ENCODE results near the gene DTX3. TPM values are rescaled to one million over a fixed set of nuclear protein-coding genes. Genes with fewer than 3 reads are reported as not detected.

Gene DTX3
- total RNA-seq, 1 experiment from 2014 or later: 61.7 TPM

- no peaks in the 10 kb centered on the region for H3K9me3 ChIP-seq (ENCODE audit: low read depth, low read length, poor library complexity, severe bottlenecking)
- peak within 1 kb of the TSS; percentile 78 for H3K4me3 ChIP-seq (ENCODE audit: low read depth, low read length, poor library complexity, severe bottlenecking)
- intact Hi-C loops (cut with micrococcal nuclease; ENCODE audit: unreplicated experiment): no loop called here
- no peak for TF ChIP-seq CTCF (conservative IDR thresholded peaks at IDR 0.05; ENCODE audit: low read depth, low read length)
- TF ChIP-seq EZH2 (IDR thresholded peaks at IDR 0.05; ENCODE audit: borderline replicate concordance, low read depth, low read length, poor library complexity, severe bottlenecking): no peak
- peaks cover 20% of the 10 kb centered on the region for H3K4me1 ChIP-seq (ENCODE audit: insufficient read depth, low read length, poor library complexity, severe bottlenecking)
- peaks cover 13% of the 10 kb centered on the region for H3K36me3 ChIP-seq (ENCODE audit: insufficient read depth, low read length, poor library complexity, severe bottlenecking)
- peak within 1 kb of the TSS; percentile 92 for H3K27ac ChIP-seq (ENCODE audit: low read depth, low read length, poor library complexity, severe bottlenecking)
- H3K27me3 ChIP-seq (replicated peaks; ENCODE audit: insufficient read depth, low read depth, low read length, poor library complexity): no peaks in the 10 kb centered on the region
- POLR2A ChIA-PET (ENCODE audit: low non-redundant PET): interaction anchor here (0.5 to 0.6 kb wide), 2 partner anchors 133 to 187 kb away, joined by 3 to 9 read pairs; partner anchors contain the start of gene TSPAN31
- BruUV-seq (replicated peaks): no TSS peak
- CTCF ChIA-PET: interaction anchor here (1.0 kb wide), 1 partner anchor 27 kb away, joined by 3 read pairs; no protein-coding TSS in a partner anchor
- DNase-seq (ENCODE audit: low spot score): peak; percentile 78
These were observed 6.6 kb downstream of the DTX3 start, which contains the start of gene ARHGEF25 for GRCh38 chr12:57611108-57611826. Gene ARHGEF25 (plus strand): TSS chr12:57611435. CDS start chr12:57611895, 460 bp downstream.

GRCh38 chr12:57611827-57612710, 7.4 kb downstream of the DTX3 start:
- peaks cover 13% of the 10 kb centered on the region for H3K36me3 ChIP-seq (ENCODE audit: insufficient read depth, low read length, poor library complexity, severe bottlenecking)
- BruUV-seq (replicated peaks): TSS peak; percentile 62
- TF ChIP-seq EZH2 (IDR thresholded peaks at IDR 0.05; ENCODE audit: borderline replicate concordance, low read depth, low read length, poor library complexity, severe bottlenecking) (no peak), CTCF (conservative IDR thresholded peaks at IDR 0.05; ENCODE audit: low read depth, low read length) (no peak)
- H3K4me3 ChIP-seq (ENCODE audit: low read depth, low read length, poor library complexity, severe bottlenecking): peak overlapping the region; percentile 78
- no peaks in the 10 kb centered on the region for H3K9me3 ChIP-seq (ENCODE audit: low read depth, low read length, poor library complexity, severe bottlenecking)
- ChIA-PET CTCF (interaction anchor here (1.0 kb wide), 1 partner anchor 28 kb away, joined by 3 read pairs; no protein-coding TSS in a partner anchor), POLR2A (ENCODE audit: low non-redundant PET) (no interaction called here)
- H3K4me1 ChIP-seq (ENCODE audit: insufficient read depth, low read length, poor library complexity, severe bottlenecking): peaks cover 25% of the 10 kb centered on the region
- peak overlapping the region; percentile 92 for H3K27ac ChIP-seq (ENCODE audit: low read depth, low read length, poor library complexity, severe bottlenecking)
- no peaks in the 10 kb centered on the region for H3K27me3 ChIP-seq (replicated peaks; ENCODE audit: insufficient read depth, low read depth, low read length, poor library complexity)
- no peak for DNase-seq (ENCODE audit: low spot score)
- intact Hi-C loops (cut with micrococcal nuclease; ENCODE audit: unreplicated experiment): no loop called here

GRCh38 chr12:57612711-57613426, 8.2 kb downstream of the DTX3 start:
- H3K27me3 ChIP-seq (replicated peaks; ENCODE audit: insufficient read depth, low read depth, low read length, poor library complexity): no peaks in the 10 kb centered on the region
- no peaks in the 10 kb centered on the region for H3K9me3 ChIP-seq (ENCODE audit: low read depth, low read length, poor library complexity, severe bottlenecking)
- no peak for DNase-seq (ENCODE audit: low spot score)
- H3K36me3 ChIP-seq (ENCODE audit: insufficient read depth, low read length, poor library complexity, severe bottlenecking): peaks cover 13% of the 10 kb centered on the region
- H3K27ac ChIP-seq (ENCODE audit: low read depth, low read length, poor library complexity, severe bottlenecking): no peak overlapping the region
- H3K4me3 ChIP-seq (ENCODE audit: low read depth, low read length, poor library complexity, severe bottlenecking): peak overlapping the region; percentile 78
- TF ChIP-seq CTCF (conservative IDR thresholded peaks at IDR 0.05; ENCODE audit: low read depth, low read length) (no peak), EZH2 (IDR thresholded peaks at IDR 0.05; ENCODE audit: borderline replicate concordance, low read depth, low read length, poor library complexity, severe bottlenecking) (no peak)
- peaks cover 25% of the 10 kb centered on the region for H3K4me1 ChIP-seq (ENCODE audit: insufficient read depth, low read length, poor library complexity, severe bottlenecking)
- no TSS peak for BruUV-seq (replicated peaks)
- ChIA-PET CTCF (no interaction called here), POLR2A (ENCODE audit: low non-redundant PET) (no interaction called here)
- intact Hi-C loops (cut with micrococcal nuclease; ENCODE audit: unreplicated experiment): no loop called here
